Stimulated activated naive CD8-positive, alpha-beta T cell treated with anti-CD3 and anti-CD28 coated beads, Interleukin-15, Interleukin-2, amounts not matched to agents 100 U/mL and 50 U/mL, for 24 hours (primary cell): ENCODE measurements around the gene IPO11.
"Not testable (repeated sequence)": the region's sequence is repeated elsewhere in the genome, so short reads cannot be mapped to it uniquely, and the experiment has no call there.

ENCODE experiments used
- ATAC-seq: fragments of 150-1000 bp; cut with Tn5 transposase; one replicate; pipeline ENCODE4 v1.10.0; 2021
- DNase-seq: peaks from one replicate; pipeline ENCODE4 v3.0.0; 2021

Gene IPO11

GRCh38 chr5:62514510-62515119 is 102.1 kb downstream of the IPO11 start:
- no peak for ATAC-seq
- no peak for DNase-seq

- not testable (repeated sequence) for ATAC-seq, DNase-seq
Measured at GRCh38 chr5:62520812-62521211, 108.2 kb downstream of the IPO11 start.

GRCh38 chr5:62521319-62521718 is 108.8 kb downstream of the IPO11 start:
- no peak for DNase-seq
- no peak for ATAC-seq

- ATAC-seq (no peak), DNase-seq (no peak)
Measured at GRCh38 chr5:62522811-62523210, 110.2 kb downstream of the IPO11 start.

- no peak for ATAC-seq
- no peak for DNase-seq
Measured at GRCh38 chr5:62533597-62533996, 121.0 kb downstream of the IPO11 start.

GRCh38 chr5:62534461-62535236 is 122.1 kb downstream of the IPO11 start:
- DNase-seq (no peak), ATAC-seq (no peak)

- DNase-seq (no peak), ATAC-seq (no peak)
Measured at GRCh38 chr5:62536232-62536631, 123.7 kb downstream of the IPO11 start.

- no peak for DNase-seq
- ATAC-seq, result no peak
Measured at GRCh38 chr5:62536783-62537182, 124.2 kb downstream of the IPO11 start.

- ATAC-seq (peak; percentile 85), DNase-seq (no peak)
Measured at GRCh38 chr5:62538017-62538942, 125.7 kb downstream of the IPO11 start.

GRCh38 chr5:62542720-62543119 is 130.2 kb downstream of the IPO11 start:
- DNase-seq (no peak), ATAC-seq (no peak)

GRCh38 chr5:62547945-62548630 is 135.5 kb downstream of the IPO11 start:
- no peak for ATAC-seq
- DNase-seq, result no peak

GRCh38 chr5:62550103-62550502 is 137.5 kb downstream of the IPO11 start:
- DNase-seq, result no peak
- no peak for ATAC-seq

GRCh38 chr5:62555930-62556329 is 143.4 kb downstream of the IPO11 start:
- DNase-seq (no peak), ATAC-seq (no peak)

- ATAC-seq, result no peak
- DNase-seq, result no peak
Measured at GRCh38 chr5:62558941-62559340, 146.4 kb downstream of the IPO11 start.

- ATAC-seq (no peak), DNase-seq (no peak)
Measured at GRCh38 chr5:62560786-62561185, 148.2 kb downstream of the IPO11 start.

GRCh38 chr5:62561896-62562295 is 149.3 kb downstream of the IPO11 start:
- DNase-seq, result no peak
- ATAC-seq, result no peak

GRCh38 chr5:62562867-62563266 is 150.3 kb downstream of the IPO11 start:
- DNase-seq (no peak), ATAC-seq (no peak)

GRCh38 chr5:62564101-62564500 is 151.5 kb downstream of the IPO11 start:
- DNase-seq, result no peak

GRCh38 chr5:62565740-62566139 is 153.2 kb downstream of the IPO11 start:
- DNase-seq, ATAC-seq: not testable (repeated sequence)

More at GRCh38 chr5:62564101-62564500, 151.5 kb downstream of the IPO11 start:
- ATAC-seq, result no peak

GRCh38 chr5:62568143-62568542 is 155.6 kb downstream of the IPO11 start:
- DNase-seq (no peak), ATAC-seq (no peak)

- DNase-seq, result no peak
- ATAC-seq, result no peak
Measured at GRCh38 chr5:62568800-62569432, 156.4 kb downstream of the IPO11 start.

GRCh38 chr5:62569470-62569869 is 156.9 kb downstream of the IPO11 start:
- no peak for DNase-seq
- ATAC-seq, result peak; percentile 49
